Stimulated activated CD4-positive, alpha-beta T cell treated with anti-CD3 and anti-CD28 coated beads, Interleukin-12 subunit alpha, Interleukin-12 subunit beta, amount 100 ng/mL, for 4 hours (primary cell): ENCODE data around the gene C3orf33.

Experiments used
- DNase-seq: peaks from one replicate; pipeline ENCODE4 v3.0.0-alpha.2; 2020

C3orf33 gene

GRCh38 chr3:155739154-155739553 is 66.9 kb downstream of the C3orf33 start:
- DNase-seq: no peak

DNA sequence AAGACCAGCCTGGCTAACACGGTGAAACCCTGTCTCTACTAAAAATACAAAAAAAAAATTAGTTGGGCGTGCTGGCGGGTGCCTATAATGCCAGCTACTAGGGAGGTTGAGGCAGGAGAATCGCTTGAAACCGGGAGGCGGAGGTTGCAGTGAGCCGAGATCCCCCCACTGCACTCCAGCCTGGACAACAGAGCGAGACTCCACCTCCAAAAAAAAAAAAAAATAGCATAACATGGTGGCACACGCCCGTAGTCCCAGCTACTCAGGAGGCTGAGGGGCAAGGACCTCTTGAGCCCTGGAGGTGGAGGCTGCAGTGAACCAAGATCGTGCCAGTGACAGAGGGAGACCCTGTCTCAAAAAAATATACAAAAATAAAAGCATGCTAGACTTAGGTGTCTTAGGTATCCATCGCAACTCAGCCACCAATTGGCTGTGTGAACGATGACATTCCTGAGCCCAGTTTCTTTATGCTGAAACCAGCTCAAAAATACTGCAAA is 67.5 kb downstream of the C3orf33 start:
- DNase-seq: no peak

DNA sequence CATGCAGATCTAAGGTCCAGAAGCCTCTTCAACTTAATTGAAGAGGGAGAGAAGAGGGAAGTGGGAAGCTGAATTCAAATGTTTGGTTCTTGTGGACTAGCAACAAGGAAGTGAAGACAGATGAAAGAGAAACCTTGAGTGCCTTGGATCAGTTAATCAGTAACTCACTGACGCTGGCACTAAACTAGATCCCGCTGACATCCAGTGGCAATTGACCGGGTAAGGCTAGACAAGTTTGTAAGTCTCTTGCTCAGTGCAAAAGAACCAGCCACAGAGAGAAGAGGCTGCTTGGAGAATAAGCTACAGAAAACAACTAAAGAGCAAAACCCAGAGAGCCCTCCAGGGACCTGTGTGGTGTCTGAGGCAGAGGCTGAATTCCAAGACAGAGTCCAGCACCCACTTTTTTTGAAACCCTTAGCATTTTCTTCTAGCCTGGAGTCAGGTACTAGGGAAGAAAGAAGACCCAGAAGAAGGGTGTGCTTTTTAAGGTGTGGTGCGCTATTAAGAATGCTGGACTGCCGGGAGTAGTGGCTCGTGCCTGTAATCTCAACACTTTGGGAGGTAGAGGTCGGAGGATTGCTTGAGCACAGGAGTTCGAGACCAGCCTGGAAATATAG is 68.1 kb downstream of the C3orf33 start:
- no peak for DNase-seq

DNA sequence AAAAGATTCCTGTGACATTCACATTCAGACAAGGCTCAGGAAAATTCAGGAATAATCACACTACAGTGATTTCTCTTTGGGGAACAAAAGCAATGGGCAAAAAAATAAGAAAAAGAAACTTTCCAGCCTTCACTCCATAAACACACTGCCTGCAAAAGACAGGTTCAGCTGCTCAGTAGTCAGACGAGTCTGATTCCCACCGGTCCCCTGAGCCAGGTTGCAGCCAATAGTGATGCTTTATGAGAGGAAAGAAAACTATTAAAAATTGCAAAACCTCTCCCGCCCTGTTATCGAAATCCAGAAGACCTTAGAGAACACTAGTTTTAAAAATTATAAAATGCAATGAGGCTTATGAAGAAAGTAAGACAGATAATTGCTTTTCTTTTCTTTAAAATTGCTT is 69.7 kb downstream of the C3orf33 start:
- DNase-seq: no peak

DNA sequence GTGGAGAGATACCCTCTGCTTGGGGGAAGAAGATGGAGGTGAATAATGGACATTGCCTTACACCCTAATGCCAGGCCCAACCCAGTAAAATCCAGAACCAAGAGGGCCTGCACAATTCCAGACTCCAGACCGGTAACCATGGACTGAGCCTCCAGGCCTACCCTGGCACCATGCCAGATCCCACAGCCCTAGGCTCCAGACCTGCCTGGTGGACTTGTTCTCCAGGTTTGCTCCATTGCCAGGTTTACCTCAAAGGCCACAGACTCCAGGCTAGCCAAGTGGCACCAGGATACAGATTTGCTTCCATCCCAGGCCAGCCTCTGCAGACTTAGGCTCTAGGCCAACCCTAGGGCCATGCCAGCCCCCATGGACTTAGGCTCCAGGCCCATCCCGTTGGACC is 75.2 kb downstream of the C3orf33 start:
- DNase-seq: no peak

DNA sequence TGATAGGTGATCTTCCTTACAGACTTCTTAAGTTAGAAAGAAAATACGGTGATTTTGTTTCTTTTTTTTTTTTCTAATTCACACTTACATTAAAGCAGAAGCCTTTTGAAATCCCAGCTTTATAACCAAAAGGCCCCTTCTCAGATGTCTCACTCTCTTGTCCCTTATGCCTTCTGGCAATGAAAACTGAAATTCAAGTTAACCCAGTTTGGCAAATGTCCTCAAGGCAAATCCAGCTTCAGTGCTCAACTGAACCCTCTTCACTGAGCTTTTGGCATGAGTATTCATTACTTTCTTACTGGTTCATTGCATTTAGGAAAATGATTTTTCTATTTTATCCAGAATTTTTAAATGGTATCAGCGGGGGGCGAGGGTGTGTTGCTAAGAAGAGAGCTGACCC is 78.2 kb downstream of the C3orf33 start:
- no peak for DNase-seq

DNA sequence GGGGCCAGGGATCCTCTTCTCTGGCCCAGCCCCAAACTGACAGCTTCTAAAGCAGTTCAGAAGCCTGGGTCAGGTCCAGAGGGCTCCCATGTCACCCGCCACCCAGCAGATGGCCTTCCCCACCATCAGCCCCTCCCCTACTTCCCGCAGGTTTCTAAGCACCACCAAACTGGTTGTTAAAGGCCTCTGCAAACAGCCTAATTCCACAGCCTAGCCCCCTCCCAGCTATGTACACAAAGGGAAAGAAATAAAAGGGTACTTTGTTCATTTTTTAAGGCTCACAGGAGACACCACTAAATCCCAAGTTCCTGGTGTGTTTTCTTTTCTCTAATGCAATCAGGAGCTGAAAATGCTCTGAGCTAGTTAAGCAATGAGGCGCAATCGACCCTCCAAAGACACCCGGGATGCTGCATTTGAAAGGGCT is 91.8 kb downstream of the C3orf33 start:
- no peak for DNase-seq
